HG03575 (cell line): ENCODE results near the gene KRT71.

Source experiments
- ATAC-seq: cut with Tn5 transposase; IDR thresholded peaks from one replicate; pipeline ENCODE4 v1.9.1; 2021; ENCODE audit not compliant: unreplicated experiment, insufficient number of reproducible peaks, low FRiP score; ENCODE audit errors: extremely low read depth

KRT71 gene

GRCh38 chr12:52525661-52526499 is 27.1 kb downstream of the KRT71 start:
- ATAC-seq = no peak

GRCh38 chr12:52524898-52525591 is 27.9 kb downstream of the KRT71 start:
- ATAC-seq = no peak

- ATAC-seq = no peak
These were observed 28.6 kb downstream of the KRT71 start for GRCh38 chr12:52524241-52524897.

GRCh38 chr12:52523824-52524223 is 29.1 kb downstream of the KRT71 start:
- ATAC-seq = no peak

- ATAC-seq = no peak
These were observed 30.5 kb downstream of the KRT71 start for GRCh38 chr12:52522346-52523011.

GRCh38 chr12:52521568-52522266 is 31.2 kb downstream of the KRT71 start:
- ATAC-seq = no peak

- no peak for ATAC-seq
These were observed 31.8 kb downstream of the KRT71 start for GRCh38 chr12:52521175-52521567.

GRCh38 chr12:52519826-52520662 is 32.9 kb downstream of the KRT71 start, which contains the start of gene KRT5:
KRT5 (minus strand) TSS chr12:52520394; CDS start chr12:52520296, 98 bp downstream.
- ATAC-seq = no peak

- no peak for ATAC-seq
These were observed 33.6 kb downstream of the KRT71 start for GRCh38 chr12:52519387-52519703.

- no peak for ATAC-seq
These were observed 34.2 kb downstream of the KRT71 start for GRCh38 chr12:52518574-52519386.

- ATAC-seq = no peak
These were observed 35.1 kb downstream of the KRT71 start for GRCh38 chr12:52517888-52518287.

- ATAC-seq = no peak
These were observed 35.7 kb downstream of the KRT71 start for GRCh38 chr12:52517005-52517835.

- no peak for ATAC-seq
These were observed 36.8 kb downstream of the KRT71 start for GRCh38 chr12:52515927-52516831.

GRCh38 chr12:52515319-52515646 is 37.7 kb downstream of the KRT71 start:
- no peak for ATAC-seq

GRCh38 chr12:52514471-52515318 is 38.2 kb downstream of the KRT71 start:
- no peak for ATAC-seq
